Gastroesophageal sphincter (tissue), 4 donors: Measurements from ENCODE around the gene ZNRF2. TPM values are rescaled to one million over a fixed set of nuclear protein-coding genes. Genes with fewer than 3 reads are reported as not detected.

ENCODE experiments used
- ATAC-seq: fragments of 150-250 bp; one replicate; pipeline ENCODE4 v1.9.1; 2016; ENCODE audit warnings: mild to moderate bottlenecking, moderate library complexity
- H3K27ac ChIP-seq, 4 donors: fragments of 200-600 bp; sonication (generic) in 3 of 4; 1 replicate in 3 of 4; 2 replicates in 1 of 4; pipeline ENCODE4 v1.5.1; 2016 to 2019
- H3K27me3 ChIP-seq: fragments of 200-600 bp; sonication (generic); one replicate; pipeline ENCODE4 v1.5.1; 2019
- H3K36me3 ChIP-seq, 2 donors: fragments of 200-600 bp; sonication (generic); one replicate each; pipeline ENCODE4 v1.5.1; 2019; ENCODE audit warnings: control low read depth in 1 of 2
- H3K4me1 ChIP-seq, 3 donors: fragments of 200-600 bp; sonication (generic); 1 replicate in 2 of 3; 2 replicates in 1 of 3; pipeline ENCODE4 v1.5.1; 2016 to 2019; ENCODE audit warnings: control low read depth in 2 of 3
- H3K4me3 ChIP-seq, 2 donors: fragments of 200-600 bp; sonication (generic); one replicate each; pipeline ENCODE4 v1.5.1; 2019; ENCODE audit warnings: mild to moderate bottlenecking in 1 of 2, moderate library complexity in 1 of 2
- H3K9me3 ChIP-seq, 3 donors: fragments of 200-600 bp; sonication (generic); one replicate each; pipeline ENCODE4 v1.5.1; 2017 to 2019; ENCODE audit warnings: control low read depth in 2 of 3
- CTCF ChIP-seq, 4 experiments: fragments of 200-600 bp in 2 of 4; fragments of 450-650 bp in 2 of 4; sonication (generic) in 1 of 4; IDR thresholded peaks; one replicate each; pipeline ENCODE4 v1.5.1; 2017 to 2019; ENCODE audit warnings: antibody characterized with exemption in 4 of 4, mild to moderate bottlenecking in 2 of 4, moderate library complexity in 2 of 4
- EP300 ChIP-seq: sonication (generic); formaldehyde crosslinking; IDR thresholded peaks from one replicate; pipeline ENCODE4 v1.6.1; 2017; ENCODE audit warnings: antibody characterized with exemption, mild to moderate bottlenecking
- POLR2A ChIP-seq, 2 donors: fragments of 450-650 bp; IDR thresholded peaks; one replicate each; pipeline ENCODE4 v1.6.1; 2017; ENCODE audit warnings: antibody characterized with exemption in 2 of 2, mild to moderate bottlenecking in 2 of 2, moderate library complexity in 1 of 2
- POLR2AphosphoS5 ChIP-seq: sonication (generic); formaldehyde crosslinking; IDR thresholded peaks from one replicate; pipeline ENCODE4 v1.6.1; 2017; ENCODE audit warnings: antibody characterized with exemption
- WGBS, 2 donors: methylation state at CpG; one replicate each; pipeline ENCODE4 v1.1.5; 2018; ENCODE audit warnings: low coverage in 1 of 2; 5-methylcytosine and 5-hydroxymethylcytosine counted together
- total RNA-seq, 4 donors: library from RNA; depleted of rRNA; stranded (reverse); fragments of >200 nt; gene quantifications; one replicate each; pipeline ENCODE4 v1.1.0, GENCODE V29; 2016

ZNRF2 gene
- total RNA-seq, 4 donors from 2014 or later, result 12.5 to 20.9 (median 18.6) TPM

- TF ChIP-seq CTCF (IDR thresholded peaks at IDR 0.05) (no peak), POLR2AphosphoS5 (no peak), EP300 (no peak), POLR2A (IDR thresholded peaks at IDR 0.05) (no peak)
- Histone ChIP-seq H3K27me3 (no peaks in the 10 kb centered on the region), H3K36me3 (no peaks in the 10 kb centered on the region), H3K4me1 (peaks cover 3 to 32% (median 3%) of the 10 kb centered on the region in 3 donors), H3K9me3 (no peaks in the 10 kb centered on the region), H3K4me3 (no peak overlapping the region), H3K27ac (peak overlapping the region in 1 of 4 donors; percentile 3)
- WGBS, 2 donors, result 83 to 85% methylated on average over 3 of the region's 4 CpGs
- no peak for ATAC-seq
These were observed 29.7 kb upstream of the ZNRF2 start for GRCh38 chr7:30254717-30255063.

GRCh38 chr7:30255064-30255769, 29.2 kb upstream of the ZNRF2 start:
- Histone ChIP-seq H3K4me3 (no peak overlapping the region), H3K4me1 (peaks cover 3 to 32% (median 3%) of the 10 kb centered on the region in 3 donors), H3K9me3 (no peaks in the 10 kb centered on the region), H3K27ac (peak overlapping the region in 1 of 4 donors; percentile 3), H3K27me3 (no peaks in the 10 kb centered on the region), H3K36me3 (no peaks in the 10 kb centered on the region)
- TF ChIP-seq POLR2AphosphoS5 (peak; percentile 76), CTCF (IDR thresholded peaks at IDR 0.05) (no peak)
- no peak for ATAC-seq
- 93 to 95% methylated on average over 2 to 4 of the region's 4 CpGs for WGBS, 2 donors

- TF ChIP-seq CTCF (IDR thresholded peaks at IDR 0.05) (no peak), EP300 (no peak), POLR2A (IDR thresholded peaks at IDR 0.05) (no peak), POLR2AphosphoS5 (no peak)
These were observed 28.0 kb upstream of the ZNRF2 start for GRCh38 chr7:30256349-30256858.

GRCh38 chr7:30260246-30260768, 24.1 kb upstream of the ZNRF2 start:
- H3K36me3 ChIP-seq, result no peaks in the 10 kb centered on the region
- no peak for TF ChIP-seq CTCF (IDR thresholded peaks at IDR 0.05)
- no peak for TF ChIP-seq POLR2A (IDR thresholded peaks at IDR 0.05)
- no peak for TF ChIP-seq POLR2AphosphoS5
- TF ChIP-seq EP300, result no peak
- WGBS, 2 donors, result 90% methylated on average over 1 of the region's 1 CpG; no CpG with 5 or more reads in 1 of the 2 donors
- no peak for ATAC-seq
- no peak overlapping the region for H3K4me3 ChIP-seq
- no peak overlapping the region for H3K27ac ChIP-seq
- no peaks in the 10 kb centered on the region for H3K9me3 ChIP-seq
- no peaks in the 10 kb centered on the region for H3K27me3 ChIP-seq
- H3K4me1 ChIP-seq, result peaks cover 0 to 3% (median 0%) of the 10 kb centered on the region in 3 donors

More at GRCh38 chr7:30256349-30256858, 28.0 kb upstream of the ZNRF2 start:
- Histone ChIP-seq H3K9me3 (no peaks in the 10 kb centered on the region), H3K36me3 (no peaks in the 10 kb centered on the region), H3K27me3 (no peaks in the 10 kb centered on the region), H3K4me3 (no peak overlapping the region), H3K27ac (no peak overlapping the region), H3K4me1 (peaks cover 3 to 32% (median 3%) of the 10 kb centered on the region in 3 donors)
- WGBS, 2 donors, result 98 to 99% methylated on average over 9 to 10 of the region's 10 CpGs
- no peak for ATAC-seq
